ENCODE results near the gene CD3D. TPM values are rescaled to one million over a fixed set of nuclear protein-coding genes. Genes with fewer than 3 reads are reported as not detected.

The CD3D gene
- not detected for total RNA-seq
- long read RNA-seq: 0 reads

DNA sequence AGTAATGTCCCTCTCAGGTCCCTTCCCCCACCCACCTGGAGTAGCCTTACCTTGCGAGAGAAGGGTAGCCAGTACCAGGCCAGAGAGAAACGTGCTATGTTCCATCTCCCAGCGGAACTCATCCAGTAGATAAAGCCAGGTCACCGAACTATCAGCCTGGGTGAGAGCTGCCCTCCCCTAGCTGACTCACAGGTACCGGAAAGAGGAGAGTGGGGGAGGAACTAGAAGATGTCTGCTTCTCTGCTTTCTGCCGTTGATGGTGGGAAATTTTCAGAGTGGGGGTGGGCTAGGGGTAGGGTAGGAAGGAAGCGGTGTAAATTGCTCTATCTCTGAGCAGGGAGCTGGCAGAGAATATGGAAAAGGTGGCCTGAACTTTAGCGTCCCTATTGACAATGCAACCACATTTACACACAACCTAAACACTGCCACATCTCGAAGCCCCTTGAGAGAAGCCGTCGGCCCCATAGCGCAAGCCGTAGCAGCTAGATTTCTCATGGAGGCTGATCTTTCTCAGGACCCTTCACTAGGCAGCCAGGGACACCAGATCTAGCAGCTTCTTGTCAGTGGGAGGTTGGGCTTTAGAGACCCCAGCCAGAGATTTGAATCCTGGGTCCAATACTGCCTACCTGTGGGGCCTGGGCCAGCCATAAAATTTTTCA, at the start of gene CD3D:
Gene CD3D, minus strand, starts transcription at position 203 of the 659 bp plus-strand sequence. Its CDS starts 98 bp downstream, at position 105.
- H3K4me1 ChIP-seq: no peaks in the 10 kb centered on the region
- intact Hi-C loops (cut with micrococcal nuclease): no loop called here
- H3K4me3 ChIP-seq: no peak within 1 kb of the TSS
- H3K27me3 ChIP-seq (ENCODE audit: low read depth): peaks cover 55% of the 10 kb centered on the region
- TF ChIP-seq, protein P1, sequence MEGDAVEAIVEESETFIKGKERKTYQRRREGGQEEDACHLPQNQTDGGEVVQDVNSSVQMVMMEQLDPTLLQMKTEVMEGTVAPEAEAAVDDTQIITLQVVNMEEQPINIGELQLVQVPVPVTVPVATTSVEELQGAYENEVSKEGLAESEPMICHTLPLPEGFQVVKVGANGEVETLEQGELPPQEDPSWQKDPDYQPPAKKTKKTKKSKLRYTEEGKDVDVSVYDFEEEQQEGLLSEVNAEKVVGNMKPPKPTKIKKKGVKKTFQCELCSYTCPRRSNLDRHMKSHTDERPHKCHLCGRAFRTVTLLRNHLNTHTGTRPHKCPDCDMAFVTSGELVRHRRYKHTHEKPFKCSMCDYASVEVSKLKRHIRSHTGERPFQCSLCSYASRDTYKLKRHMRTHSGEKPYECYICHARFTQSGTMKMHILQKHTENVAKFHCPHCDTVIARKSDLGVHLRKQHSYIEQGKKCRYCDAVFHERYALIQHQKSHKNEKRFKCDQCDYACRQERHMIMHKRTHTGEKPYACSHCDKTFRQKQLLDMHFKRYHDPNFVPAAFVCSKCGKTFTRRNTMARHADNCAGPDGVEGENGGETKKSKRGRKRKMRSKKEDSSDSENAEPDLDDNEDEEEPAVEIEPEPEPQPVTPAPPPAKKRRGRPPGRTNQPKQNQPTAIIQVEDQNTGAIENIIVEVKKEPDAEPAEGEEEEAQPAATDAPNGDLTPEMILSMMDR (IDR thresholded peaks at IDR 0.05; ENCODE audit: borderline replicate concordance): no peak
- H3K27ac ChIP-seq (replicated peaks): no peak within 1 kb of the TSS
- no peaks in the 10 kb centered on the region for H3K36me3 ChIP-seq
- DNase-seq: no peak
- no peaks in the 10 kb centered on the region for H3K9me3 ChIP-seq (replicated peaks)

DNA sequence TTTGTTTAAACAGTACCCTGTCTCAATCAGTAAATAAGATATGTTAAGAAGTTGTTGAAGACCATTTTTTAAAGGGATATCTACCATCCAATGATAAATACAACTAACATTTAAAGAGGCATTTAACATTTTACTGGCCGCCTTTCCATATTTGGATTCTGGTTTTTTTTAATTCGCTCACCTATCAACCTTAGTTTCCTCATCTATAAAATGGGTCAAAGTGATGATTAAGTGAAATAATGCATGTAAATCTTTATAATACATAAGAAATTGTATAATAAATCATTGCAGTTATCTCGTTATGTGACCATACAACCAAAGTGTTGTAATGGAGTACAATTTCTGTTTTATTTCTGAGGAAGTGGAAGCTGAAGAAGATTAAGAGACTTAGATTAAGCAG, 41.2 kb upstream of the CD3D start:
- no peak overlapping the region for H3K4me3 ChIP-seq
- TF ChIP-seq, protein P1 (IDR thresholded peaks at IDR 0.05; ENCODE audit: borderline replicate concordance): no peak
- H3K27me3 ChIP-seq (ENCODE audit: low read depth): no peaks in the 10 kb centered on the region
- H3K9me3 ChIP-seq (replicated peaks): no peaks in the 10 kb centered on the region
- H3K27ac ChIP-seq (replicated peaks): no peak overlapping the region
- H3K36me3 ChIP-seq: peaks cover 98% of the 10 kb centered on the region
- DNase-seq: no peak
- peaks cover 7% of the 10 kb centered on the region for H3K4me1 ChIP-seq
- intact Hi-C loops (cut with micrococcal nuclease): loop anchor here (5.0 kb wide), 1 partner anchor 109 kb away; no protein-coding TSS in a partner anchor

DNA sequence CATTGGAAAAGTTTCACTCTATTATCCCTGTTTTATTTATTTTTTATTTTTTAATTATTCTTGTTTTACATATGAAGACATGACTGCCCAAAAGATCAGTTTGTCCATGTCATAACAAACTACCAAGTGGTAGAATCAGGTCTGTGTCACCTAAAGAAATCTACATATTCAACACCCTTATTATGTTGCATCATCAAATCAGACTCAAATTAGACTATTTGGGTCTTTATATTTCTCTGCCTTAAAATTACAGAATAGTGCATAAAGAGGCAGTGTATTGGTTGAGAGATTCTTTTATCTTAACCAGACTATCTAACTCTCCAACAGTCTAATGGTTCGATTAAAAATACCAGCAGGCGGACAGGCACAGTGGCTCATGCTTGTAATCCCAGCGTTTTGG, 40.4 kb upstream of the CD3D start:
- peaks cover 98% of the 10 kb centered on the region for H3K36me3 ChIP-seq
- H3K27me3 ChIP-seq (ENCODE audit: low read depth): no peaks in the 10 kb centered on the region
- no peak overlapping the region for H3K27ac ChIP-seq (replicated peaks)
- H3K9me3 ChIP-seq (replicated peaks): no peaks in the 10 kb centered on the region
- peaks cover 7% of the 10 kb centered on the region for H3K4me1 ChIP-seq
- TF ChIP-seq, protein P1 (IDR thresholded peaks at IDR 0.05; ENCODE audit: borderline replicate concordance): no peak
- intact Hi-C loops (cut with micrococcal nuclease): loop anchor here (5.0 kb wide), 1 partner anchor 109 kb away; no protein-coding TSS in a partner anchor
- no peak for DNase-seq
- H3K4me3 ChIP-seq: no peak overlapping the region

DNA sequence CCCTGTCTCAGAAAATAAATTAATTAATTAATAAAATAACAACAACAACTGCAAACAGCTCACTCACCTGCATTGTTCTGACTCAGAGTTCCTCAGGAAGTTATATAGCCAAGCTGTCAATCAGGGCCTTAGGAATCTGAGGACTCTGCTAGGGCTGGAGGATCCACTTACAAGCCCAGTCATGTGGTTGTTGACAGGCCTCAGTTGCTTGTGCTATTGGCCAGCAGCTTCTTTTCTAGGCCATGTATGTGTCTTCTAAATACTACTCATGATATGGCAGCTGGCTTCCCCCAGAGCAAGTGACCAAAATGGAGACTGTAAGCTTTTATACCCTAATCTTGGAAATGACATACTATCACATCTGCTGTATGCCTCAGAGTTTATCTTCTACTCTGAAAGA, 38.1 kb upstream of the CD3D start:
- no peak for DNase-seq
- H3K4me3 ChIP-seq: no peak overlapping the region
- H3K4me1 ChIP-seq: peaks cover 7% of the 10 kb centered on the region
- H3K27ac ChIP-seq (replicated peaks): peak overlapping the region; percentile 30
- no peaks in the 10 kb centered on the region for H3K27me3 ChIP-seq (ENCODE audit: low read depth)
- TF ChIP-seq, protein P1 (IDR thresholded peaks at IDR 0.05; ENCODE audit: borderline replicate concordance): no peak
- no peaks in the 10 kb centered on the region for H3K9me3 ChIP-seq (replicated peaks)
- intact Hi-C loops (cut with micrococcal nuclease): loop anchor here (5.0 kb wide), 1 partner anchor 112 kb away; no protein-coding TSS in a partner anchor
- peaks cover 96% of the 10 kb centered on the region for H3K36me3 ChIP-seq

DNA sequence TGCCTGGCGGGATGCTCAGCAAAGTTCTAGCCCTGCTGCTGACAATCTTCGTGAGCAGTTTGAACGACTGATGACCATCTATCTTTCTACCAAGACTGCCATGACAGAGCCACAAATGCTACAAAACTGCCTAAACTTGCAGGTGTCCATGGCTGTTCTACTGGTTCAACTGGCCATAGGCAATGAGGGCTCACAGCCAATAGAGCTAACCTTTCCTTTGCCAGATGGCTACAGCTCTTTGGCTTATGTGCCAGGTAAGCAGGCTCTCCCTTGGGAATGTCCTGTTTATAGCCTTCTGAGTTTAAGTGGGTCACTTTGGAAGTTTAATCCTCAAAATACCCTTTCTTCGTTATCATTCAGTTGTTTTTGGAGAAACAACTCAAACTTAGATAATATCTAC, 37.0 kb upstream of the CD3D start:
- H3K9me3 ChIP-seq (replicated peaks): no peaks in the 10 kb centered on the region
- no peaks in the 10 kb centered on the region for H3K27me3 ChIP-seq (ENCODE audit: low read depth)
- DNase-seq: no peak
- TF ChIP-seq, protein P1 (IDR thresholded peaks at IDR 0.05; ENCODE audit: borderline replicate concordance): no peak
- H3K4me1 ChIP-seq: peaks cover 7% of the 10 kb centered on the region
- no peak overlapping the region for H3K4me3 ChIP-seq
- intact Hi-C loops (cut with micrococcal nuclease): no loop called here
- no peak overlapping the region for H3K27ac ChIP-seq (replicated peaks)
- peaks cover 96% of the 10 kb centered on the region for H3K36me3 ChIP-seq

All from left ventricle myocardium inferior (tissue), 1 donor.